Measurements from ENCODE around the gene IL15RA.
"Not testable (repeated sequence)": the region's sequence is repeated elsewhere in the genome, so short reads cannot be mapped to it uniquely, and the experiment has no call there.

Gene IL15RA

DNA sequence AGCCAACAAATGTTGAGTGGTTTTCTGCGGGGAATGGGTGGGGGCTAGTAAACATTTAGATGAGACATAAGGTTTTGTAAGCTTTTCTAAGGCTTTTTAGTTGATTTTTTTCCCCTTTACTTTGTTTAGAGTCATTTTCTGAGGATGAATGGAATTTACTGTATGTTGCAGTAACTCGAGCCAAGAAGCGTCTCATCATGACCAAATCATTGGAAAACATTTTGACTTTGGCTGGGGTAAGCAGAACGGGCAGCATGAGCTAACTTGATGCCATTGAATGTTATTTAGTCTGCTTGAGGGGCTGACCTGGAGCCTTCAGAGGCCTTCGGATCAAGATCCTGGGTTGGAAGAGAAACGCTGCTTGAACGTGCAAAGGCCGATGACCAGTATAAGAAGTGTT lies 50.0 kb downstream of the IL15RA start:
- DNase-seq (ENCODE audit: low read depth, low spot score) = peak; percentile 81

DNA sequence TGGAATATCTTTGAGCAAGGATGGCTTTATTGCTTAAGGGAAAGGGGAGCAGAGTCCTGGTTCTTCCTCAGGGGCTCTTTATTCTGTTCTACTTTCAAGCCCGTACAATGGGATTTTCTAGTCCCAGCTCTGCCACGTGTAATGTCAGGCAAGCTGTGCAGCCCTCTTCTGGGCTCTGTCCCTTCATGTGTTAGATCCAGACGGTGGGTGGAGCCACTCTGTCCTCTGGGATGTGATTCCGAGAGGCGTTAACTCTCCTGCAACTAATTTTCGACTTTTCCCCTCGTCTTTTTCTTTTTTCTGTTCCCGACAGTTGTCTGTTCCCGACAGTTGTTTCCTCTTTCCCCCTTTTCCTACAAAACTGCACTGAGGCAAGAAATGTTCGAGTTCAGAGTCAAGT lies 52.5 kb downstream of the IL15RA start:
- DNase-seq (ENCODE audit: low read depth, low spot score) = no peak

DNA sequence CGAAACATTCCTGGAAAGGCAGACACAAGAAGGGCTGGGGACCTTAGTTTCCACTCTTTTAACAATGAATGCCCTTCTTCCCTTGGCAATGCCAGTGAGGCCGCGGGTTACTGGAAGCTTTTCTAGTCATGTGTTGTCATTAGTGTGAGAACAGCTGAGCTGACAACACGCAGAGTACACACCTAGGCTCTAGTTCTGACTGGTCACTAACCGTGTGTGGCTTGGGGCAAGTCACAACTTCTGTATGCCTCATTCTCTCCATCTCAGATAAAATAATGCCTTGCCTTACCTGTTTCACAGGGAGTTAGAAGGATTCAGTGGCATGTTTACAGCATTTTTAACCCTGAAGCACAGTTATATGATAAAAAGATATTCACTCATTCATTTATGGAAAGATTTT lies 55.6 kb downstream of the IL15RA start:
- DNase-seq (ENCODE audit: low read depth, low spot score) = no peak

DNA sequence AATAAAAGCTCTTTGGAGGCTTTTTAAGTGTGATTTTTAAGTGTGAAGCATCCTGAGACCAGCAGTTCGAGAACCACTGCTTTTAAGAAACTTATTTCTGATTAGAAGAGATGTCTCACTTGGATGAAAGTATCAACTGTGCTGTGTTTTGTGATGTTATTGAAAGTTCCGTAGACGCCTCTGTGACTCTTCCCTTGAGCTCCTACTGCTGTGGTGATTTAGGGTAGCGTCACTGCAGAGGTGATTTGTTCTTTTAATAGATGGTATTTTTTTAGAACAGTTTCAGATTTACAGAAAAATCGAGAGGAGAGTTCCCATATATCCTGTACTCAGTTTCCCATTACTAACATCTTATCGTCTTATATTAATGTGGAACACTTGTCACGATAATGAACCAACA lies 57.8 kb downstream of the IL15RA start:
- no peak for DNase-seq (ENCODE audit: low read depth, low spot score)

DNA sequence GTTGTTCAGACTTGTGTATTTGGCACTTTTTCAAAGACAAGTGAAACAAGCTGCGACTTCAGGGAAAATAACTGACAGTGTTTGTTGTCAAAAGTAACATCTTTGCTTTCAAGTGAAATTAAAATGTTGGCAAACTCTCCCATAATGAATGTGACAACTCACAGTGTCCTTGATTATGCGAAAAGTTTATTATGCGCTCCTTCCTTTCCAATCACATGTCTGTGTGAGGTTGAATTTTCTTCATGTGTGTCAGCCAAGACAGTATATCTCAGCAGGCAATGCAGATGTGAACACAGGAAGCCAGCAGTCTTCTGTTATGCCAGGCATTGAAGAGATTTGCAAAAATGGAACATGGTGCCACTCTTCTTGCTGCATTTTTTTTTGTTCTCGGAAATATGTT lies 58.6 kb downstream of the IL15RA start:
- no peak for DNase-seq (ENCODE audit: low read depth, low spot score)

DNA sequence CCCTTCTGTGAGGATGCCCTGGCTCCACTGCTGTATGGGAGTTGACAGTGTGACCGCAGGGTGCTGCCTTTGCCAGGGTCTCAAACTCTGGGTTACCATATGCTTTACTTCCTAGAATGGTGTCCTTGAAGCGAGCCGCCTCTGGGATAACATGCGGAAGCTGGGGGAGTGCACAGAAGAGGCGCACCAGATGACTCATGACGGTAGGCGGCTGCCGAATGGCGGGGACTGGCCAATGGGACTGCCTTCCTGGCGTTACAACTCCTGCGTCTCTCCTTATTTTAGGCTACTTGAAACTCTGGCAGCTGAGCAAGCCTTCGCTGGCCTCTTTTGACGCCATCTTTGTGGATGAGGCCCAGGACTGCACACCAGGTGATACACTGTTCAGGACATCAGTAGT lies 60.0 kb downstream of the IL15RA start:
- DNase-seq (ENCODE audit: low read depth, low spot score) = no peak

DNA sequence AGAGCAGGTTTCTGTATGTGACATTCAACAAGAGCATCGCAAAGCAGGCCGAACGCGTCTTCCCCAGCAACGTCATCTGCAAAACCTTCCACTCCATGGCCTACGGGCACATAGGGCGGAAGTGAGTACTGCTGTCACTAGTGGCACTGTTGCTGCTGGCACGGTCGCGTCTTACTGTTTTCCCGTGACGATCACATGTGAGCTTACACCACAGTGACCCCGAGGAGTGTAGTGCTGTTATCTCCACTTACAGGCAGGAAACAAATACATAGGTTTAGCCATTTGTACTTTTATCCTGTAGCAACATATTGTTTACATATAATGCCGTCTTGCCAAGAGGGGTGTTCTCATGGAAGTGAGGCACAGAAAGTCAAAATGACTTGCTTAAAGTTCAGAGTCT lies 61.9 kb downstream of the IL15RA start:
- no peak for DNase-seq (ENCODE audit: low read depth, low spot score)

DNA sequence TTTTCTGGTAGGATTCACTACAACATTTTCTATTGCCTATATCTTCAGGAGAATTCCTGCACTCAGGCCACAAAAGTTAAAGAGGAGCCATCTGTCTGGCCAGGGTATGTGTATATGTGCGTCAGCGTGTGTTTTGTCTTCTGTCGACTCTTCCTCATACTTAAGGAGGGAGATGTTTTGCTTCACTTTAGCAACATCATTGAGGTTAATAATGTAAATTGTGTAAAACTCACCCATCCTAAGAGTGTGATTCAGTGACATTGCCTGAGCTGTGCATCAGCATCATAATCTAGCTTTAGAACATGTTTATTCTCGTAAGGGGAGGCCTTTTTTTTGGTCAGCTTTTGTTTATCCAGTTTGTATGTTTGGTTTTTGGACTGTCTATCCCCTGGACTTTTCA lies 63.6 kb downstream of the IL15RA start:
- DNase-seq (ENCODE audit: low read depth, low spot score) = no peak

DNA sequence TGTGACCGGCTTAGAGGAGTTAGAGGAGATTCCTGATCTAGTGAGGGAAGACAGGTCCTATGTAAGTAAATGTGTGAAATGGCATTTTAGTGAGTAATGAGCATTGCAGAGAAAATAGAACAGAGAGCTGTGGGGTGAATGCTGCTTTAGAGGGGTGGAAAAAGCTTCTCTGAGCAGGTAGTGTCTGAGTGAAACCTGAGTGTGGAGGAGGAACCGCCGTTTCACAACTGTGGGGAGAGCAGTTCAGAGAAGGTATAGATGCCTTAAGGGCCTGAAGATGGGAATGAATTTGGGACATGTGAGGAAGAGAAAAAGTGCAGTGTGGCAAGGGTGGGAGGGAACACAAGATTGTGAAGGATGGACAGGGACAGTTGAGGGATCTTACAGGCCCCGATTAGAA lies 65.7 kb downstream of the IL15RA start:
- no peak for DNase-seq (ENCODE audit: low read depth, low spot score)

DNA sequence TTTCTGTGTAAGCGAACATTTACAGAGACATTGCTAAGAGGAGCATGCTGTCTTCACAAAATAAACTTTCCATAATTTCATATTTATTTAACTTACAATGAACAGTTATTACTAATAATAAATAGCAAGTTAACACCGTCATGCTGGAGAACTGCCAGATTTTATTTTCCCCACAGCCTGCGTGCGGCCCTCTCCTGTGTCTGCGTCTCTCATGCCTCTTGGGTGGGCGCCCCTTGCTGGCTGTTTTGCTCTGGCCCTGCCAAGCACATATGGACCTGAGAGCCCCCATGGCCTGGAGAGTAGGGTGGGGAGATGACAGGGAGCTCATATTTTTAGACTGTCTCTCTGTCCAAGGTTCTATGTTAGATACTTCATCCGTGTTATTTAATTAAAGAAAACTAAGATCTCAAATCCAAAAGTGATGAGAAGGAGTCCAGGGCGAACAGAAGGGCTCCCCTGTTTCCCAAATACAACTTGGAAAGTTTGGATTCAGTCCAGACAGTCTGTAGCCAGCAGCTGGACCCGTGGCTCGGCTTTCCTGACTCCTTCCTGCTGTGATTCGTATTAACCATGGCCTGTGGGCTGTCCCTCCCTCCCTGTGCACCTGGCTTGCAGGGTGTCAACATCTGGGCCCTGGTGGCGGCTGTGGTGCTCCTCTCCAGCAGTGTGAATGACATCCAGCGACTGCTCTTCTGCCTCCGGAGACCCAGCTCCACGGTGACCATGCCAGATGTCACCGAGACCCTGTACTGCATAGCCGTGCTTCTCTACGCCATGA lies 66.8 kb downstream of the IL15RA start:
- DNase-seq (ENCODE audit: low read depth, low spot score) = no peak

DNA sequence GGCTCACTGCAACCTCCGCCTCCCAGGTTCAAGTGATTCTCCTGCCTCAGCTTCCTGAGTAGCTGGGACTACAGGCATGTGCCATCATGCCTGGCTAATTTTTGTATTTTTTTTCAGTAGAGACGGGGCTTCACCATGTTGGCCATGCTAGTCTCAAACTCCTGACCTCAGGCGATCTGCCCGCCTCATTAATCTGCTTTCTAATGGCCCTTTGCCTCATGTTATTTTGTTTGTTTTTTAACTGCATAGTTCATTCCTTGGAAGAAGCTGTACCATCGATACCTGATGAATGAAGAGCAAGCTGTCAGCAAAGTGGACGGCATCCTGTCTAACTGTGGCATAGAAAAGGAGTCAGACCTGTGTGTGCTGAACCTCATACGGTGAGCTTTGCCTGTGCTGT lies 68.7 kb downstream of the IL15RA start:
- DNase-seq (ENCODE audit: low read depth, low spot score) = not testable (repeated sequence)

DNA sequence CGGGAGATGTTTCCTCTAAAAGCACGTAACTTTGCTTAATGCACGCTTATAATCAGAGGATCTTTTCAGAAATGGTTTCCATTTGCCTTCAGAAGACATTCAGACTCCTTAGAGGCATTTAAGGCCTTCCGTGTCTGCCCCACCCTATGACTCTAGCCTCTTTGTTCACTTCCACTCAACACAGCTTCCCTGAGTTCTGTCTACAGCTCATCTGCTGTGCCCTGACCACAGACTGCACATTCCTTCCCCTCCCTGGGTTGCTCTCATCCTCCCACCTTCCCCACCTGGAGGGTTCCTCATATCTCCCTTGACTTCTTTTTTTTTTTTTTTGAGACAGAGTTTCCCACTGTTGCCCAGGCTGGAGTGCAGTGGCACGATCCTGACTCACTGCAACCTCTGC lies 70.7 kb downstream of the IL15RA start:
- DNase-seq (ENCODE audit: low read depth, low spot score) = no peak

DNA sequence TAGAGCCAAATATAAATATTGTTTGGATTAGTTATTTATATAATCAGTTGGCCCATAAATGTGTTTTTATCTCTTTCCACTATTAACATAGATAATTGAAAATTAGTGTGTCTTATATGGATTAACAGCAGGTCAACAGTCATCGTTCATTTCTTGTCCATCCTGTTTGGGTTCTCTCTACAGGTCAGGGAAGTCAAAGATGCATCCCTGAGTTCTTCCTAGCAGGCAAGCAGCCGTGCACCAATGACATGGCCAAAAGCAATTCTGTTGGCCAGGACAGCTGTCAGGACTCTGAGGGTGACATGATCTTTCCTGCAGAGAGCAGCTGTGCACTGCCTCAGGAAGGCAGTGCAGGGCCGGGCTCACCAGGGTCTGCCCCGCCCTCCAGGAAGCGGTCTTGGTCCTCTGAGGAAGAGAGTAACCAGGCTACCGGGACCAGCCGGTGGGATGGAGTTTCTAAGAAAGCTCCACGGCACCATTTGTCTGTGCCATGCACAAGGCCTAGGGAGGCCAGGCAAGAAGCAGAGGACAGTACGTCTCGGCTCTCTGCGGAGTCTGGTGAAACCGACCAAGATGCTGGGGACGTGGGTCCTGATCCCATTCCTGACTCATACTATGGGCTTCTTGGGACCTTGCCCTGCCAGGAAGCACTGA lies 71.4 kb downstream of the IL15RA start:
- no peak for DNase-seq (ENCODE audit: low read depth, low spot score)

DNA sequence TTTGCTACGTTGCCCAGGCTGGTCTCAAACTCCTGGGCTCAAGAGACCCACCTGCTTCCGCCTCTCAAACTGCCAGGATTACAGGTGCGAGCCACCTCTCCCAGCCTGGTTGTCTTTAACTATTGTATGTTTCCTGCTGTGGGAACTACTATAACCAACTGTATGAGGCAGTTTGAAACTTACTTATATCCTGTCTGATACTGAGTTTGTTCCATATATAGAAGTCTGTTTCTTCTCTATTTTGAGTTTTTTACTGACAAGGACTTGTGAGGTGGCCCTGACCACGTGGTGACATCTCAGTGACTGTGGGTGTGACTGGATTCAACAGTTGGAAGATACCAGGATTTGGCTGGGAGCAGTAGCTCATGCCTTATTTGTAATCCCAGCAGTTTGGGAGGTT lies 73.1 kb downstream of the IL15RA start:
- no peak for DNase-seq (ENCODE audit: low read depth, low spot score)

DNA sequence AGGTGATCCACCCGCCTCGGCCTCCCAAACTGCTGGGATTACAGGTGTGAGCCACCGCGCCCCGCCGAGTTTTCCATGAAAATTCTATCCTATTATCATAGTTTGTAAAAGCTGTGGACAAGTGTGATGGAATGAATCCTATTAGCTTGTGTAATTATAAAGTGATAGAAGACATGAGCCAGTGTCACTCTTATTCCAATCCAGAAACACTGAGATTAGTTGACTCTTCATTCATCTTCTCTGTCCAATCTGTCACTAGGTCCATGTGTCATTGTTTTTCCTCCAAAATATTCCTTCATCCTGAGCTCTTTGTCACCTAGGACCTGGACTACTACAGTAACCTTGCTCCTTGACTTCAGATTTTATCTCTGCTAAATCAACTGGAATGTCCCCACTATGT lies 73.8 kb downstream of the IL15RA start:
- no peak for DNase-seq (ENCODE audit: low read depth, low spot score)

DNA sequence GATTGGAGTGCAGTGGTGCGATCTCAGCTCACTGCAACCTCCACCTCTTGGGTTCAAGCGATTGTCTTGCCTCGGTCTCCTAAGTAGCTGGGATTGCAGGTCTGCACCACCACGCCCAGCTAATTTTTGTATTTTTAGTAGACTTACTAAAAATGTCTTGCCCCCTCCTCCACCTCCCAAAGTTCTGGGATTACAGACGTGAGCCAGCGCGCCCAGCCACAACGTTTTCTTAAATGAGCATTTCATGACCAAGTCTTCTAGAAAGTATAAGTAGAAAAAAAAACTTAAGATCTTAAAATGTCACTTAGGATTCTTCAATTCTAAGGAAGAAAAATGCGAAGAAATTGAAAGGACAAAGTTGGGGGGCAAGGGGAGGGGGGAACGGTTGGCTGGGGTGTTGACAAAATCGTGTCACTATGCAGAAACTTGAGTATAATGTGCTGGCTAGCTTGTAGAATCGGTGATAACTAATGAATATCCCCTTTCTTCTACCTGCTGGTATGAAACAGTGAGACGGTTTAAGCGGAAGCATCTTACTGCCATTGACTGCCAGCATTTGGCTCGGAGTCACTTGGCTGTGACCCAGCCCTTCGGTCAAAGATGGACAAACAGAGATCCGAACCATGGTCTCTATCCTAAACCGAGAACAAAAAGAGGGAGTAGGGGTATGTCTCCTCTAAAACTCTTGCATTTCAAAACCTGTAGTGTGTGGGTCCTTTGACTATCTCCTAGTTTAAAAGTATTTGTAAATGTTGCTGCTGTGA lies 74.7 kb downstream of the IL15RA start:
- DNase-seq (ENCODE audit: low read depth, low spot score) = no peak

Data from astrocyte of the hippocampus (primary cell).